ENCODE measurements around the gene HS1BP3. TPM values are rescaled to one million over a fixed set of nuclear protein-coding genes. Genes with fewer than 3 reads are reported as not detected.

The HS1BP3 gene
- total RNA-seq, 4 donors from 2014 or later, result 7.1 to 41.8 (median 28.4) TPM

DNA sequence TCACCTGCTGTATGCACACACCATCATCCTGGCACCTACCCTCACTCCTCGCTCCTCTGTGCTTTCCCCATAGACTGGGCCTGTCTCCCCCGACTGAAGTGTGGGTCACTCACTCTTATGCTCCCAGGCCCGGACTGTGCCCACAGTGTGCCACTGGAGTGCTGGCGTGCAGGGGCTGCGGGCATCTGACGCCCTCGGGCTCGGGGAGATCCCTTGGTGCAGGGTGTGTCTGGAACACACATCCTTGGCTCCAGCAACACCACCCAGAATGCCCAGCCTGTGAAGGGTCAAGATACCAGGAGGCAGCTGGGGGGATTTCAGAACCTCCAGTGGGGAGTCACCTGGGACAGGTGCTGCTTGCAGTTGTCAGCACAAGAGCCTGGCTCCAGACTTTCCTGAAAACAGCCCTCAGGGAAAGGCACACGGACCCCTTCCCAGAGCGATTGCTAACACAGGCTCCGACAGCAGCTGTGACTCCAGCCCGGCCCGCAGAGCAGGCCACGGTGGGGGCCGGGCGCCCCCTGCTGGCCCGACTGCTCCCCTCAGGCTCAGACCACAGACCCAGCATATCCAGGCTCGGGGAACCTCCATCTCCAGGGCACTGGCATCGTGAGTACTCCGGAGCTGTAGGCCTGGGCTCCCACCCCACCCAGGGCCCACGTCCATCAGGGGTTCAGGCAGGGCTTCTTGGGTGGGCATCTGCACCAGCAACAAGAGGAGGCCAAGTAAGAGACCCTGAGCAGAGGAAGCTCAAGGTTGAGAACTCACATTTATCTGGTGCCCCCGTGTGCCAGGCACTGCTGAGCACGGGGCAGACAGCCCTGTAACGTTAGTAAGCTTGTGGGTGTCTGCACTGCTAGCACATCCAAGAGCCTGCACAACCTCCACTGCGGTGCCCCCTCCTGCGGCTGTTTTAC lies 8.6 kb downstream of the HS1BP3 start:
- no peak for TF ChIP-seq POLR2A (IDR thresholded peaks at IDR 0.05)
- TF ChIP-seq, protein P1, sequence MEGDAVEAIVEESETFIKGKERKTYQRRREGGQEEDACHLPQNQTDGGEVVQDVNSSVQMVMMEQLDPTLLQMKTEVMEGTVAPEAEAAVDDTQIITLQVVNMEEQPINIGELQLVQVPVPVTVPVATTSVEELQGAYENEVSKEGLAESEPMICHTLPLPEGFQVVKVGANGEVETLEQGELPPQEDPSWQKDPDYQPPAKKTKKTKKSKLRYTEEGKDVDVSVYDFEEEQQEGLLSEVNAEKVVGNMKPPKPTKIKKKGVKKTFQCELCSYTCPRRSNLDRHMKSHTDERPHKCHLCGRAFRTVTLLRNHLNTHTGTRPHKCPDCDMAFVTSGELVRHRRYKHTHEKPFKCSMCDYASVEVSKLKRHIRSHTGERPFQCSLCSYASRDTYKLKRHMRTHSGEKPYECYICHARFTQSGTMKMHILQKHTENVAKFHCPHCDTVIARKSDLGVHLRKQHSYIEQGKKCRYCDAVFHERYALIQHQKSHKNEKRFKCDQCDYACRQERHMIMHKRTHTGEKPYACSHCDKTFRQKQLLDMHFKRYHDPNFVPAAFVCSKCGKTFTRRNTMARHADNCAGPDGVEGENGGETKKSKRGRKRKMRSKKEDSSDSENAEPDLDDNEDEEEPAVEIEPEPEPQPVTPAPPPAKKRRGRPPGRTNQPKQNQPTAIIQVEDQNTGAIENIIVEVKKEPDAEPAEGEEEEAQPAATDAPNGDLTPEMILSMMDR (IDR thresholded peaks at IDR 0.05), result peak; percentile 92 to 98 (median 98)
- peaks cover 0 to 9% of the 10 kb centered on the region in 2 donors for H3K4me1 ChIP-seq
- H3K27ac ChIP-seq, result peak overlapping the region; percentile 33 to 76
- no peaks in the 10 kb centered on the region for H3K36me3 ChIP-seq
- no peak overlapping the region for H3K4me3 ChIP-seq
- H3K9me3 ChIP-seq, result no peaks in the 10 kb centered on the region
- DNase-seq, result peak; percentile 81 to 85
- intact Hi-C loops (cut with DNase I; ENCODE audit: low total_unique reads), result loop anchor here (5.0 kb wide), 1 partner anchor 200 kb away; no protein-coding TSS in a partner anchor
- H3K27me3 ChIP-seq, result no peaks in the 10 kb centered on the region

DNA sequence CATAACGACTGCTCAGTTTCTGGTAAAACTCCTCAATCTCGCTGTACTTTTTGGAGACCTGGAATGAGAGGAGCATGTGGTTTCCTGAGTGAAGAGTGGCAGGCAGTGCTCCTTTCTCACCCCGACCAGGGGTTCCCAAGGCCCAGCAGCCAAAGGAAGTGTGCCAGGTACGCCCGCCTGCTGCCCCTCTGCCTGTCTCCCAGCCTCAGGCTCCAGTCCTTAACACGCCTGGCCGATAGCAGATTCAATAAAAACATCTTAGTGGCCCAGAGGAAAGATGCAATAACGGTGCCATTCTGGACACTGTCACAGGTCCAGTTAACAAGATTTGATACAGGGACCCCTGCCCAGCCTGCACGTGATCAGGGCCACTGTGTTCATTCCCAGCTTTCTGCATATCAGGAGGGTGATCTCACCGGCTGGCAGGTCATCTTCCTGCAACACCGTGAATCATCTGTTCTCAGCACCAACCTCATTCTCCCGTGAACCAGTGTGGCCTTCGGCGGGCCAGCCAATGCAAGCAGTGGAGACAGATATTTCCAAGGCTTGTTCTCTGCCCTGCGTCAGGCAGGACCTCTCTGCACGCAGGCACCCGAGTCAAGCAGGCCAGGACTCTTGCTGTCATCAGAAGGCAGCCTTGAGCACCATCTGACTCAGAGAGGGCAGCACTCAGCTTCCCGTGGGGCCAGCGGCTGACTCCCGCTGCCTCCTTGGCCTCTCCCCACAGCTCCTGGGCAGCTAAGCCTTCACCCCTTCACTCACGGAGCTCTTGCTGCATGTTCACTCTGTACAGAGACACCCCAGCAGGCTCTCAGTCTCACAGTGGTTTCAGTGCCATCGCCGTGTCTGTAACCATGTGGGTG lies 9.5 kb downstream of the HS1BP3 start:
- intact Hi-C loops (cut with DNase I; ENCODE audit: low total_unique reads), result loop anchor here (5.0 kb wide), 1 partner anchor 199 kb away; no protein-coding TSS in a partner anchor
- Histone ChIP-seq H3K9me3 (no peaks in the 10 kb centered on the region), H3K4me3 (no peak overlapping the region), H3K36me3 (no peaks in the 10 kb centered on the region), H3K27me3 (no peaks in the 10 kb centered on the region), H3K27ac (peak overlapping the region; percentile 57 to 76), H3K4me1 (peaks cover 0 to 9% of the 10 kb centered on the region in 2 donors)
- TF ChIP-seq POLR2A (IDR thresholded peaks at IDR 0.05), result no peak
- TF ChIP-seq, protein P1 (IDR thresholded peaks at IDR 0.05), result no peak
- peak; percentile 61 to 78 for DNase-seq

DNA sequence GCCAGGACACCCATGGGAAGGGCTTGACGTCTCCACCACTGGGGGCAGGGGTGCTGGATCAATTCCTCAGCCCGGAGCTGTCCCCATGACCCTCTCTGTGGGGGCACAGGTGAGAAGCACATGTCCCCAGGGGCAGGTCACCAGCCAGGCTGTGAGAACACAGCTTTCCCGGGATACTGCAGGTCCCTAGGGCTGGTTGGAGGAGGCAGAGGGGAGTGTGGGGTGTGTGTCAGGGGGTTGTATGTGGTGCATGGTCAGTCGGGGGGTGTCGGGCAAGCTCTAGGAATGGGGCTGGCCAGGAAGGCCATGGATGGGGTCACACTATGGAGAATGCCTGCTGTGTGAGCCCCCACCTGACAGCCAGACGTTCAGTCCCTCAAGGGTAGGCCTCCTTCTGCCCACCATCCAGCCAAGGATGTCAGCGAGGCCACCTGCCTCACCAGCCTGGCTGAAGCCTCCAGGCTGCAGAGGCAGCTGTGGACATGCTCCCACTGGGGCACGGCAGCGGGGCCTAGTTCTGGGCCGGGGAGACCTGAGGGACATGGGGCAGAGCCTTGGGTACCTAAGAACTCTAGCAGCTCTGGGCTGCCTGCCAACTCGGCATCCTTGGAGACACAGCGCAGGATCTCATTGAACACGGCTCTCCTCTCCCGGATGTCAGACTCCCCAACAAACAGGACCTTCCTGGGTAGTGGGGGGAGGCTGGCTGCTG lies 10.3 kb downstream of the HS1BP3 start:
- Histone ChIP-seq H3K9me3 (no peaks in the 10 kb centered on the region), H3K36me3 (no peaks in the 10 kb centered on the region), H3K27me3 (no peaks in the 10 kb centered on the region), H3K4me3 (no peak overlapping the region), H3K4me1 (peaks cover 0 to 9% of the 10 kb centered on the region in 2 donors), H3K27ac (peak overlapping the region; percentile 57 to 76)
- intact Hi-C loops (cut with DNase I; ENCODE audit: low total_unique reads), result loop anchor here (5.0 kb wide), 1 partner anchor 198 kb away; no protein-coding TSS in a partner anchor
- peak; percentile 61 to 70 for DNase-seq
- TF ChIP-seq, protein P1 (IDR thresholded peaks at IDR 0.05), result no peak
- TF ChIP-seq POLR2A (IDR thresholded peaks at IDR 0.05), result no peak

DNA sequence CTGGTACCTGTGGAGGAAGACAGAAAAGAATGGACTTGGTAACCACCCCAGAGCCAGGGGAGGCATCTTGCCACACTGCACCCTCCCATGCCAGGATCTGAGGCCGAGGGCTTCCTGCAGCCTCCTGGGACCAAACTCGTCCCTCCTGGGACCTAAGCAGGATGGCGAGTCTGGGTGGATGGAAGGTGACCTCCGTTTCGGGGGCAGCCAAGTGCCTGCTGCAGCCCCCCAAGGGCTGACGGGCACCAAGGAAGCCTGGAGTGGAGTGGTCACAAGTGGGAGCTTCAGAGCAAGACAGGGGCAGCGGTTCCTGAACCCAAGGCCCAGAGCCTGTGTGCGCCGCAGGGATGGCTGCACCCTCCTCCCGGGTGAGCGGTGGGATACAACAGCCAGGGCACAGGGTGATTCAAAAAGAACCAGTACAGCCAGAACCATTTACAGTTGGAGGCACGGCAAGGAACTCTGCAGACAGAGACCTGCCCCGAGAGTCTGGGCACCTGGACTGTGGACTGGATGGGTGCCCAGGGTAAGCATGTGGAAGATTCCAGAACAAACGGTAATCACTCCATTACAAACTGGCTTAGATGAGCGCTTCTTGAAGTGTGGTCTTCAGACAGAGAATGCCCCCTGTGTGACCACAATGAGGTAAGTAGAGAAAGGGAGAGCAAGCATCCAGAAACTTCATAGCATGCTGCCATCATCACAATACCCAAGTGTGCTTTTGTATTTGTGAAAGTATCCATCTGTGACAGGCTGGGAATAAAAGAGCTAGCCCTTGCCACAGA lies 12.1 kb downstream of the HS1BP3 start:
- no peak for DNase-seq
- Histone ChIP-seq H3K9me3 (no peaks in the 10 kb centered on the region), H3K4me1 (peaks cover 0 to 20% of the 10 kb centered on the region in 2 donors), H3K4me3 (no peak overlapping the region), H3K27ac (peak overlapping the region in 1 of 2 donors; percentile 74), H3K36me3 (no peaks in the 10 kb centered on the region), H3K27me3 (no peaks in the 10 kb centered on the region)
- intact Hi-C loops (cut with DNase I; ENCODE audit: low total_unique reads), result no loop called here
- no peak for TF ChIP-seq POLR2A (IDR thresholded peaks at IDR 0.05)
- TF ChIP-seq, protein P1 (IDR thresholded peaks at IDR 0.05), result no peak
